Duodenal mucosa (tissue), 2 donors: ENCODE results near the gene ARFGAP2.

Experiments
- H3K27ac ChIP-seq: one replicate; pipeline ENCODE4 v1.7.0; 2013; ENCODE audit warnings: low read depth, low read length
- H3K27me3 ChIP-seq, 2 donors: one replicate each; pipeline ENCODE4 v1.7.0; 2013; ENCODE audit warnings: low read length in 2 of 2, control low read depth in 1 of 2; ENCODE audit not compliant: insufficient read depth in 2 of 2, control insufficient read depth in 1 of 2
- H3K36me3 ChIP-seq, 2 donors: one replicate each; pipeline ENCODE4 v1.7.0; 2013; ENCODE audit warnings: low read length in 2 of 2, control low read depth in 1 of 2; ENCODE audit not compliant: insufficient read depth in 2 of 2, control insufficient read depth in 1 of 2
- H3K4me1 ChIP-seq, 2 donors: one replicate each; pipeline ENCODE4 v1.7.0; 2013; ENCODE audit warnings: low read length in 2 of 2, control low read depth in 1 of 2; ENCODE audit not compliant: insufficient read depth in 2 of 2, control insufficient read depth in 1 of 2
- H3K4me3 ChIP-seq, 2 donors: one replicate each; pipeline ENCODE4 v1.7.0; 2013; ENCODE audit warnings: low read length in 2 of 2, low read depth in 1 of 2
- H3K9ac ChIP-seq, 2 donors: one replicate each; pipeline ENCODE4 v1.7.0; 2013; ENCODE audit warnings: low read length in 2 of 2, low read depth in 1 of 2
- H3K9me3 ChIP-seq, 2 donors: one replicate each; pipeline ENCODE4 v1.7.0; 2013; ENCODE audit warnings: low read length in 2 of 2, control low read depth in 1 of 2; ENCODE audit not compliant: control insufficient read depth in 1 of 2

ARFGAP2 gene

DNA sequence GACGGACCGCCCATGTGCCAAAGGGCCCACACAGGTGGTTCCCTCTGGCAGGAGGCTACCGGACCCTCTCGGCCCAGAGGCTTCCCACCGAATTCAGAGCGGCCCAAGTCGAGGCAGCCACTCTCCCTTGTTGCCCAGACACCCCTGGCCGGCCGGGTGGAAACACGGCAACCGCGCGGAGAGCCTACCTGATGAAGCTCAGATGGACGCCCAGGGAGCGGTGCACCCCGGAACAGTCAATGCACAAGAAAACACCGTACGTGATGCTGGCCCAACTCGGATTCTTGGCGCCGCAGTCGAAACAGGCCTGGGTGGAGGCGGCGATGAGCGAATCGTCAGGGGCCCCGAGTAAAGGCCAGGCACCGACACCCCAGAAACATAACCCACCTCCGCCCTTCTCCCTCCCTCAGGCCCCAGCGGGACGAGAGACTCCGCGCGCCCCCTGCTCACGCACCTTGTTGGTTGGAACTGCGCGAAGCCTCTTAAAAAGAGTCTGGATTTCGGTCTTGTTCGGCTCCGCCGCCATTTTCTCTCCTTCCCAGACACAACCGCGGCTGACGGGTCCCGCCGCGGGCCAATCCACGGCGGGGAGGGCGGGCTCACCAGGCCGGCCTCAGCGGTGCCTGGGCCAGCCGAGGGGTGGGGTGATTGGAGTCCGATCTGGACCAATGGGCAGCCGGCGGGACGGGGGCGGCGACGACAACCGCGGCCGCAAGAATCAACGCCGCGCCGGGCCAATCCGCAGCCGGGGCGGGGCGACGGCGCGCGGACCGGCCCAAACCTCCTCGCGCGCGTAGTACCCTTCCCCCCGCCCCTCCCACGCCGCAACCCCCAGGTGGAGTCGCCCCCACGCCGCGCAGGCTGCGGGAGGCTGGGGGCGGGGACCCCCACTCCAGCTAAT lies at the start of gene ARFGAP2:
TSS of gene ARFGAP2 (minus strand) at position 552 of the 901 bp plus-strand sequence. CDS start at position 526, 26 bp downstream.
- Histone ChIP-seq H3K36me3 (peaks cover 25 to 31% of the 10 kb centered on the region in 2 donors), H3K27me3 (no peaks in the 10 kb centered on the region), H3K27ac (peak within 1 kb of the TSS; percentile 98), H3K4me3 (peak within 1 kb of the TSS; percentile 92 to 96), H3K4me1 (peaks cover 23 to 25% of the 10 kb centered on the region in 2 donors), H3K9me3 (no peaks in the 10 kb centered on the region), H3K9ac (peak within 1 kb of the TSS; percentile 90 to 98)

GRCh38 chr11:47225552-47226400 lies 49.1 kb upstream of the ARFGAP2 start:
- Histone ChIP-seq H3K4me3 (no peak overlapping the region), H3K36me3 (peaks cover 4 to 19% of the 10 kb centered on the region in 2 donors), H3K27me3 (no peaks in the 10 kb centered on the region), H3K9me3 (no peaks in the 10 kb centered on the region), H3K9ac (no peak overlapping the region), H3K4me1 (peaks cover 0 to 4% of the 10 kb centered on the region in 2 donors), H3K27ac (no peak overlapping the region)

DNA sequence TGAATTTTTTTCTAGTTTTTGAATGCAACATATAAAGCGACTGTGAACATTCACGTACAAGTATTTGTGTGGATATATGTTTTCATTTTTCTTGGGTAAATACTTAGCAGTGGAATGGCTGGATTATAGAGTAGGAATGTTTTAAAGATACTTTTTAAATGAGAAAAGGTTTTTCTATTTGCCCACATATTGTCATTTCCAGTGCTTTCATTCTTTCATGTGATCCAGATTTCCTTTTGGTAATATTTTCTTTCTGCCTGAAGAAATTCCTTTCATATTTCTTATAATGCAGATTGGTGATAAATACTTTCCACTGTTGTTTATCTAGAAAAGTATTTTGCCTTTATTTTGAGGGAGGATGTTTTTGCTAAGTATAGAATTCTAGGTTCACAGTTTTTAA lies 46.0 kb upstream of the ARFGAP2 start:
- H3K36me3 ChIP-seq, result peaks cover 13 to 22% of the 10 kb centered on the region in 2 donors
- peaks cover 0 to 4% of the 10 kb centered on the region in 2 donors for H3K4me1 ChIP-seq
- no peak overlapping the region for H3K27ac ChIP-seq
- H3K9ac ChIP-seq, result no peak overlapping the region
- H3K27me3 ChIP-seq, result no peaks in the 10 kb centered on the region
- H3K4me3 ChIP-seq, result no peak overlapping the region
- H3K9me3 ChIP-seq, result no peaks in the 10 kb centered on the region

- Histone ChIP-seq H3K36me3 (peaks cover 11 to 13% of the 10 kb centered on the region in 2 donors), H3K4me3 (no peak overlapping the region), H3K27me3 (no peaks in the 10 kb centered on the region), H3K4me1 (peaks cover 14 to 16% of the 10 kb centered on the region in 2 donors), H3K27ac (no peak overlapping the region), H3K9ac (no peak overlapping the region), H3K9me3 (no peaks in the 10 kb centered on the region)
Measured at GRCh38 chr11:47220401-47220821, 43.7 kb upstream of the ARFGAP2 start.

- no peaks in the 10 kb centered on the region for H3K9me3 ChIP-seq
- peak overlapping the region; percentile 1 for H3K27ac ChIP-seq
- H3K27me3 ChIP-seq, result no peaks in the 10 kb centered on the region
- peak overlapping the region; percentile 87 to 90 for H3K9ac ChIP-seq
- peak overlapping the region; percentile 85 to 90 for H3K4me3 ChIP-seq
- peaks cover 6 to 9% of the 10 kb centered on the region in 2 donors for H3K36me3 ChIP-seq
- peaks cover 17 to 19% of the 10 kb centered on the region in 2 donors for H3K4me1 ChIP-seq
Measured at GRCh38 chr11:47216121-47216798, 39.6 kb upstream of the ARFGAP2 start.

DNA sequence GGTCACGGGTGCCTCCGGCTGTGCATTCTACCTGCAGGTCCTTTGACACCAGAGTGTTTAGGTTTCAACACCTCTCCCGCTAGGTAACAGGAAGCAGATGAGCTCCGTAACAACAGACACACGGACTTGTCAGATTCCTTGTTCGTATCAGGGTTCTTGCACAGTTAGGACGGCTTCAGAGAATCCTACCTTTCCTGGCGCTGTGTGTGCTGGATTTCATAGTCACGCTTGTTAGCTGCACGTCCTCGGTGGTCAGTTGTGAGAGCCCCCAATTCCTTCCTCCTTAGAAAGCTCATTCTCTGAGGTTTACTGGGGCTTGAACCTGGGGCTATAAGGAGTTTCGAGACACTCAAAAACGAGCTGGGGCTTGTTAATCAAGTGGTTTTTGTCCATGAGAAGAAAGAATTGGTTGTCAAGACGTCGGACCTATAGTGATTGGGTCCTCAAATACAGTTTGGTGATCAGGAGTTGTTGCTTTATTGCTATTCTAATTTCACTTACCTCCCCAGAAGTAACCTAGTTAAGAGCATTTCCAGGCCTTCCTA lies 38.8 kb upstream of the ARFGAP2 start:
- no peaks in the 10 kb centered on the region for H3K9me3 ChIP-seq
- peaks cover 17 to 19% of the 10 kb centered on the region in 2 donors for H3K4me1 ChIP-seq
- H3K9ac ChIP-seq, result peak overlapping the region; percentile 87 to 90
- H3K27me3 ChIP-seq, result no peaks in the 10 kb centered on the region
- peaks cover 4 to 7% of the 10 kb centered on the region in 2 donors for H3K36me3 ChIP-seq
- H3K4me3 ChIP-seq, result peak overlapping the region; percentile 85 to 90
- peak overlapping the region; percentile 87 for H3K27ac ChIP-seq

DNA sequence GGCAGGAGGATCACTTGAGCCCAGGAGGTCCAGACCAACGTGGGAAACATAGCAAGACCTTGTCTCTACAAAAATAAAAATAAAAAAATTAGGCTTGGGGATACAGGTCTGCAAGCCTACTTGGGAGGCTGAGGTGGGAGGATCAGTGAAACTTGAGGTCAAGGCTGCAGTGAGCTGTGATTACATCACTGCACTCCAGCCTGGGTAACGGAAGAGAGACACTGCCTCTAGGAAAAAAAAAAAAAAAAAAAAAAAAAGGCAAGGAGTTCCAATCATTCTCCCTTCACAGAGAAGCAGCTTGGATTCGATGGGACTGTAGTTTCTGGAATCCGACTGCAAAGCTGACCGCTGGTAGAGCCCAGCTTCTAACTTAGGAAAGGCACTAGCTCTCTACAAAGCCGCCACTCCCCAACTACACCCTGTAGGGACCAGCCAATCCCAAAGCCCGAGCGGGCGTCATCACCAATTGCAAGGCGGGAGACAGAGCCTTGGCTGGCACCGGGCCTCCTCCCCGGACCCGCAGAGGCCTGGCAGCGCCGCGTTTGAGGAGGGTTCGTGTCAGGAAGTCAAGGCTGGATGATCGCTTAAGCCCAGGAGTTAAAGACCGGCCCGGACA lies 37.4 kb upstream of the ARFGAP2 start:
- no peaks in the 10 kb centered on the region for H3K27me3 ChIP-seq
- H3K27ac ChIP-seq, result peak overlapping the region; percentile 90
- H3K9ac ChIP-seq, result peak overlapping the region; percentile 69 to 76
- peaks cover 0 to 4% of the 10 kb centered on the region in 2 donors for H3K36me3 ChIP-seq
- H3K4me3 ChIP-seq, result peak overlapping the region; percentile 85 to 90
- H3K4me1 ChIP-seq, result peaks cover 17 to 19% of the 10 kb centered on the region in 2 donors
- H3K9me3 ChIP-seq, result no peaks in the 10 kb centered on the region

DNA sequence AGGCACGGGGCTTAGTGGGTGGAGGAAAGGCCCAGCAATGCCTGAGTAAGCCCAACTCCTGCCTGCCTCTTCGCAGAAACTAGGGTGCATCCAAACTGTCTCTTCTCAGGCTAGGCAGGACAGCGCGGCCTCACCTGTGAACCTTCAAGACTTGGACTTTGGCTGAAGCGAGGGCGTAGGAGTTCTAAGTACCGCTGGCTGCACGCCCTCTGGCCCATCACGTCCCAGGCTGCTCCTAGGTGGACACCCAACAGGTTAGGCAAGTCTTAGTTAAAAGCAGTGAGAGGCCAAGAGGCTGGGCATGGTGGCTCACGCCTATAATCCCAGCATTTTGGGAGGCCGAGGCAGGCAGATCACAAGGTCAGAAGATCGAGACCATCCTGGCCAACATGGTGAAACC lies 36.3 kb upstream of the ARFGAP2 start:
- Histone ChIP-seq H3K27ac (no peak overlapping the region), H3K27me3 (no peaks in the 10 kb centered on the region), H3K4me3 (no peak overlapping the region), H3K4me1 (peaks cover 17 to 19% of the 10 kb centered on the region in 2 donors), H3K9me3 (no peaks in the 10 kb centered on the region), H3K36me3 (peaks cover 0 to under 1% of the 10 kb centered on the region in 2 donors), H3K9ac (no peak overlapping the region)

DNA sequence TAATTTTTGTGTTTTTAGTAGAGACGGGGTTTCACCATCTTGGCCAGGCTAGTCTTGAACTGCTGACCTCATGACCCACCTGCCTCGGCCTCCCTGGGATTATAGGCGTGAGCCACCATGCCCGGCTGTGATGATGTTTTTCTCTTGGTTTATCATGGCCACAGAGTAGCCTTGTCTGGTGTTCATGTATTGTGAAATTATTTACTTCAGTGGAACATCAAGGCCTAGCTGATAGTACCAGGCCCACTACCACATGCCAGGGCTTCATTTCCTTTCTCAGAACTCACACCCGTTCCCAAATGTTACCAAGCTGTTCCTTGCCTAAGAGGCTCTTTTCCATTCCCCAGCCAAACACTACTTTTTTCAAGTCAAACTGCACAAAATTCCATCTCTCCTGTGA lies 31.9 kb upstream of the ARFGAP2 start:
- no peak overlapping the region for H3K27ac ChIP-seq
- H3K27me3 ChIP-seq, result no peaks in the 10 kb centered on the region
- H3K36me3 ChIP-seq, result no peaks in the 10 kb centered on the region
- no peaks in the 10 kb centered on the region for H3K9me3 ChIP-seq
- H3K4me1 ChIP-seq, result no peaks in the 10 kb centered on the region
- no peak overlapping the region for H3K4me3 ChIP-seq
- no peak overlapping the region for H3K9ac ChIP-seq
